AG09309 (cell line): ENCODE data around the gene VWA7.

Experiments used
- DNase-seq: peaks from one replicate; pipeline ENCODE4 v3.0.0-alpha.2; 2010; ENCODE audit warnings: low read depth
- H3K4me3 ChIP-seq: 2 replicates; pipeline ENCODE4 v1.5.1; 2011; ENCODE audit warnings: mild to moderate bottlenecking, low read depth, low read length, moderate library complexity; ENCODE audit not compliant: control insufficient read depth
- TF ChIP-seq, protein P1 (sequence below): IDR thresholded peaks from 2 replicates; pipeline ENCODE4 v1.5.1; 2011; ENCODE audit warnings: mild to moderate bottlenecking, low read depth, low read length, inconsistent platforms; ENCODE audit not compliant: insufficient read depth, control insufficient read depth; ENCODE audit errors: missing control alignments

VWA7 gene

GRCh38 chr6:31742894-31743293 lies 34.2 kb downstream of the VWA7 start:
- DNase-seq, result no peak
- TF ChIP-seq, protein P1, sequence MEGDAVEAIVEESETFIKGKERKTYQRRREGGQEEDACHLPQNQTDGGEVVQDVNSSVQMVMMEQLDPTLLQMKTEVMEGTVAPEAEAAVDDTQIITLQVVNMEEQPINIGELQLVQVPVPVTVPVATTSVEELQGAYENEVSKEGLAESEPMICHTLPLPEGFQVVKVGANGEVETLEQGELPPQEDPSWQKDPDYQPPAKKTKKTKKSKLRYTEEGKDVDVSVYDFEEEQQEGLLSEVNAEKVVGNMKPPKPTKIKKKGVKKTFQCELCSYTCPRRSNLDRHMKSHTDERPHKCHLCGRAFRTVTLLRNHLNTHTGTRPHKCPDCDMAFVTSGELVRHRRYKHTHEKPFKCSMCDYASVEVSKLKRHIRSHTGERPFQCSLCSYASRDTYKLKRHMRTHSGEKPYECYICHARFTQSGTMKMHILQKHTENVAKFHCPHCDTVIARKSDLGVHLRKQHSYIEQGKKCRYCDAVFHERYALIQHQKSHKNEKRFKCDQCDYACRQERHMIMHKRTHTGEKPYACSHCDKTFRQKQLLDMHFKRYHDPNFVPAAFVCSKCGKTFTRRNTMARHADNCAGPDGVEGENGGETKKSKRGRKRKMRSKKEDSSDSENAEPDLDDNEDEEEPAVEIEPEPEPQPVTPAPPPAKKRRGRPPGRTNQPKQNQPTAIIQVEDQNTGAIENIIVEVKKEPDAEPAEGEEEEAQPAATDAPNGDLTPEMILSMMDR, result no peak
- no peak overlapping the region for H3K4me3 ChIP-seq

GRCh38 chr6:31741815-31742214 lies 35.3 kb downstream of the VWA7 start:
- TF ChIP-seq, protein P1, result no peak
- no peak for DNase-seq
- no peak overlapping the region for H3K4me3 ChIP-seq

DNA sequence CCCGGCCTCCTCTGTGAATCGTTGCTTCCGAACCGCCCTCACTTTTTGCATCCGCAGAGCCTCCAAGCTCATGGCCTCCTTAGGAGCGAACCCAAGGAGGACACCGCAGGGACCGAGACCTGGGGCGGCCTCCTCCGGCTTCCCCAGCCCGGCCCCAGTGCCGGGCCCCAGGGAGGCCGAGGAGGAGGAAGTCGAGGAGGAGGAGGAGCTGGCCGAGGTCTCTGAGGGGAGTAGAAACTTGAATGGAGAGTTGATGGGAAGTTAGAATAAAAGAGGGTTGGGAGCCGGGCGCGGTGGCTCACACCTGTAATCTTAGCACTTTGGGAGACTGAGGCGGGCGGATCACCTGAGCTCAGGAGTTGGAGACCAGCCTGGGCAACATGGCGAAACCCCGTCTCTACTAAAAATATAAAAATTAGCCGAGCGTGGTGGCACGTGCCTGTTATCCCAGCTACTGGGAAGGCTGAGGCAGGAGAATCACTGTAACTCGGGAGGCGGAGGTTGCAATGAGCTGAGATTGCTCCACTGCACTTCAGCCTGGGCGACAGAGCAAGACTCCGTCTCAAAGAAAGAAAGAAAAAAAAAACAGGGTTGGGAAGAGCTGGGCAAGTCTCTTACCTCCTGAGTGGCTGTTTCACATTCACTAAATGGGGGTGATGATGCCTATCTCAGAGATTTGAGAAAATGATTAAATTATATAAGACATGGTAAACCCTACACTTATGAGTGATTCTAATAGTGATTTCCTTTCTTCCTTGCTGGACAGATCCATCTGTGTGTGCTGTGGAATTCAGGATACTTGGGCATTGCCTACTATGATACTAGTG lies 36.5 kb downstream of the VWA7 start:
- TF ChIP-seq, protein P1, result no peak
- H3K4me3 ChIP-seq, result peak overlapping the region; percentile 94
- DNase-seq, result no peak

DNA sequence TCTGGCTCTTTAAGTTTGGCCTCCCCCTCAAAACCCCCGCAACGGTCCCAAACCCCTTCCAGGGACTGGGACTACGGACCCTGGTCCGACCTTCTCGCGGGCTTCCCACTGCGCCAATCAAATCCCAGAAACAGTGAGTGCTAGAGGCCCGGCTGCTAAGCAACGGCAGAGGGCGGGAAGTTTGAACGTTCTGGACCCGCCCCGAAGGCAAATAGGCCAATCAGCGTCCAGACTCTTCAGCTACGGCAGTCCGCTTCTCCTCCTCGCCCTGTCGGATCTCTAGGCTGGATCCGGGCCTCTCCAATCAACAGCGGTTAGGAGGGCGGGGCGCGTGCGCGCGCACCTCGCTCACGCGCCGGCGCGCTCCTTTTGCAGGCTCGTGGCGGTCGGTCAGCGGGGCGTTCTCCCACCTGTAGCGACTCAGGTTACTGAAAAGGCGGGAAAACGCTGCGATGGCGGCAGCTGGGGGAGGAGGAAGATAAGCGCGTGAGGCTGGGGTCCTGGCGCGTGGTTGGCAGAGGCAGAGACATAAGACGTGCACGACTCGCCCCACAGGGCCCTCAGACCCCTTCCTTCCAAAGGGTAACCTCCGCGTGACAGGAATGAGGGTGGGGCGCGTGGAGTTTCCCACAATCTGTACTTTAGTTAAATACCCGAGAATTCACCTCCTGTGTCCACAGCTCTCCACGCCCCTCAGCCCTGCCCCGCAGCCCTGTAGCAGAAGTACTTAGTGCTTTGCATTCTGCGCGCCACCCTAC lies 37.3 kb downstream of the VWA7 start, which contains the start of gene MSH5:
Gene MSH5 (plus strand): TSS at position 367 of the 758 bp plus-strand sequence. CDS start 462 bp downstream, outside the sequence.
- DNase-seq, result peak; percentile 96
- peak within 1 kb of the TSS; percentile 94 for H3K4me3 ChIP-seq

DNA sequence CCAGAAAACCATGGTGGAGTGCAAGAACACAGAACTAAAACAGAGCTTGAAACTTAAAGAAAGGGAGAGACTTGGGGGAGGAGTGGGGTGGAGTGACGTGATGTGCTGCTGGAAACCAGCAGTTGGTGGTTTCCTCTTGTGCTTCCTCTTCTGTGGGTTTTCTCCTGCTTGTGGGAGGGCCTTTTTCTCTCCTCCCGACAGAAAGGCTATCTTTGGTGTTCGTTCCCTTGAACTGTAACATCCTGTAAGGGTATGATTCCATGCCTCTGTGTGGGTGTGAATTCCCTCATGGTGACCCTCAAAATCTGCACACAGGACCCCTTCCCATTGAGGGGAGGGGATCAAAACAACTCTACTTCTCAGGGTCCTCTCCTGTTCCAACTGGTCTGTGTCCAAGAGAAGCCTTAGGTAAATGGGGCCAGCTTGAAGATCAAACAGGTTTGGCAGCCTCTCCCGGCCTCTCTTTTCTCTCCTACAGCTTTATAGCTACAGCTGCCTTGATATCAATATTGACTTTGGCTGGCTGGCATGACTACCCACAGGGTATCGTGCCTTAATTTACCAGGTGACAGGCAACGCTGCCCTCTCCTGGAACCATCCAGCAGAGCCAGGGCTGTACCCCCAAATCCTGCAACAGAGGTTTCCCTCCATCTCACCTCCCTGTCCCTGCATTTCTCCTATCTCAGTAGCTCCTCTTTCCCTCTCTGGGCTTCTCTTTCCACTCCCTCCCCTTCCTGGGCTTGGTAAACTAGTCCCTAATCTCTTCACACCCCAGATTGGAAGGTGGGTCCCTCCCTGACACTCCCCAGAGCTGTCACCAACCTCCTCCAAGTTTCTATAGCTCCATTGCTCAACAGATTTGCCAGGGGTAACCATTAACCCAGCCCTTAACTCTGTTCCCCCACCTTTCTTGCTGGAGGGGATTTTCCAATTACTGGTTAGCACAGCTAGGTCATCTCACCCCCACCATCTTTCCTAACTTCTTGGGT lies 38.8 kb downstream of the VWA7 start:
- TF ChIP-seq, protein P1, result peak; percentile 41
- no peak for DNase-seq
- H3K4me3 ChIP-seq, result no peak overlapping the region

More for the DNA sequence above, 37.3 kb downstream of the VWA7 start, which contains the start of gene MSH5:
- TF ChIP-seq, protein P1, result no peak
